Neural cell (in vitro differentiated cells): ENCODE measurements around the gene ZNF260.
"Not testable (repeated sequence)": the region's sequence is repeated elsewhere in the genome, so short reads cannot be mapped to it uniquely, and the experiment has no call there.

Source experiments
- EP300 ChIP-seq: fragments of 450-650 bp; conservative IDR thresholded peaks from 2 replicates; pipeline ENCODE4 v1.6.1; 2014; ENCODE audit warnings: antibody characterized with exemption, mild to moderate bottlenecking, moderate library complexity; ENCODE audit not compliant: poor library complexity, severe bottlenecking
- EZH2 ChIP-seq: fragments of 200-600, 300-800 bp; shearing (Covaris generic), sonication (generic); IDR thresholded peaks from 2 replicates; pipeline ENCODE4 v1.6.1; 2014; ENCODE audit warnings: antibody characterized with exemption, low read length, borderline replicate concordance, mild to moderate bottlenecking; ENCODE audit not compliant: insufficient read depth, poor library complexity, severe bottlenecking
- POLR2AphosphoS5 ChIP-seq: IDR thresholded peaks from 2 replicates; pipeline ENCODE4 v1.6.1; 2012
- TAF1 ChIP-seq: IDR thresholded peaks from 2 replicates; pipeline ENCODE4 v1.6.1; 2012; ENCODE audit warnings: low read depth
- TF ChIP-seq, protein P1 (sequence below): fragments of 450-650 bp; IDR thresholded peaks from 2 replicates; pipeline ENCODE4 v1.5.1; 2014; ENCODE audit warnings: antibody characterized with exemption, mild to moderate bottlenecking, moderate library complexity; ENCODE audit not compliant: poor library complexity, severe bottlenecking

GRCh38 chr19:36490846-36491245 lies 37.2 kb downstream of the ZNF260 start:
- TF ChIP-seq EP300, TAF1, POLR2AphosphoS5, EZH2: not testable (repeated sequence)
- TF ChIP-seq, protein P1, sequence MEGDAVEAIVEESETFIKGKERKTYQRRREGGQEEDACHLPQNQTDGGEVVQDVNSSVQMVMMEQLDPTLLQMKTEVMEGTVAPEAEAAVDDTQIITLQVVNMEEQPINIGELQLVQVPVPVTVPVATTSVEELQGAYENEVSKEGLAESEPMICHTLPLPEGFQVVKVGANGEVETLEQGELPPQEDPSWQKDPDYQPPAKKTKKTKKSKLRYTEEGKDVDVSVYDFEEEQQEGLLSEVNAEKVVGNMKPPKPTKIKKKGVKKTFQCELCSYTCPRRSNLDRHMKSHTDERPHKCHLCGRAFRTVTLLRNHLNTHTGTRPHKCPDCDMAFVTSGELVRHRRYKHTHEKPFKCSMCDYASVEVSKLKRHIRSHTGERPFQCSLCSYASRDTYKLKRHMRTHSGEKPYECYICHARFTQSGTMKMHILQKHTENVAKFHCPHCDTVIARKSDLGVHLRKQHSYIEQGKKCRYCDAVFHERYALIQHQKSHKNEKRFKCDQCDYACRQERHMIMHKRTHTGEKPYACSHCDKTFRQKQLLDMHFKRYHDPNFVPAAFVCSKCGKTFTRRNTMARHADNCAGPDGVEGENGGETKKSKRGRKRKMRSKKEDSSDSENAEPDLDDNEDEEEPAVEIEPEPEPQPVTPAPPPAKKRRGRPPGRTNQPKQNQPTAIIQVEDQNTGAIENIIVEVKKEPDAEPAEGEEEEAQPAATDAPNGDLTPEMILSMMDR: not testable (repeated sequence)
